Measurements from ENCODE around the gene ASMTL.

Gene ASMTL

GRCh38 chrX:1391370-1391706 lies 61.4 kb downstream of the ASMTL start:
- ATAC-seq (ENCODE audit: insufficient read depth, low read depth) (no peak), DNase-seq (no peak)
- H4K20me1 ChIP-seq (ENCODE audit: insufficient read depth, low read length), result peaks cover 75% of the 10 kb centered on the region
- H3K27ac ChIP-seq (ENCODE audit: low read length), result peak overlapping the region; percentile 98
- no peaks in the 10 kb centered on the region for H3K9me3 ChIP-seq (ENCODE audit: insufficient read depth, low read length, severe bottlenecking)
- H3K79me2 ChIP-seq (ENCODE audit: insufficient read depth, low read length), result peaks cover 94% of the 10 kb centered on the region
- TF ChIP-seq EZH2 (IDR thresholded peaks at IDR 0.05; ENCODE audit: borderline replicate concordance, low read depth, low read length, severe bottlenecking) (no peak), CTCF (IDR thresholded peaks at IDR 0.05; ENCODE audit: borderline replicate concordance, extremely low read depth, low read length, poor library complexity, severe bottlenecking) (no peak)
- peak overlapping the region; percentile 96 for H3K9ac ChIP-seq (ENCODE audit: low read depth, low read length)
- peak overlapping the region; percentile 65 to 81 for H3K4me3 ChIP-seq (ENCODE audit: low read depth in 1 of 2, low read length in 2 of 2)
- no peak overlapping the region for H2AFZ ChIP-seq (ENCODE audit: low read depth, low read length)
- peaks cover 61% of the 10 kb centered on the region for H3K4me1 ChIP-seq (ENCODE audit: insufficient read depth, low read length)
- H3K27me3 ChIP-seq (ENCODE audit: insufficient read depth, low read length, poor library complexity), result no peaks in the 10 kb centered on the region
- H3K36me3 ChIP-seq (ENCODE audit: insufficient read depth, low read length), result peaks cover 76% of the 10 kb centered on the region
- H3K4me2 ChIP-seq (ENCODE audit: insufficient read depth, low read length), result peak overlapping the region; percentile 94

GRCh38 chrX:1390621-1391369 lies 61.9 kb downstream of the ASMTL start:
- H3K27ac ChIP-seq (ENCODE audit: low read length), result peak overlapping the region; percentile 98
- ATAC-seq (ENCODE audit: insufficient read depth, low read depth) (no peak), DNase-seq (peak; percentile 3)
- H3K9me3 ChIP-seq (ENCODE audit: insufficient read depth, low read length, severe bottlenecking), result no peaks in the 10 kb centered on the region
- TF ChIP-seq CTCF (IDR thresholded peaks at IDR 0.05; ENCODE audit: borderline replicate concordance, extremely low read depth, low read length, poor library complexity, severe bottlenecking) (no peak), EZH2 (IDR thresholded peaks at IDR 0.05; ENCODE audit: borderline replicate concordance, low read depth, low read length, severe bottlenecking) (no peak)
- no peak overlapping the region for H2AFZ ChIP-seq (ENCODE audit: low read depth, low read length)
- peak overlapping the region; percentile 94 for H3K4me2 ChIP-seq (ENCODE audit: insufficient read depth, low read length)
- no peaks in the 10 kb centered on the region for H3K27me3 ChIP-seq (ENCODE audit: insufficient read depth, low read length, poor library complexity)
- H3K9ac ChIP-seq (ENCODE audit: low read depth, low read length), result peak overlapping the region; percentile 96
- H3K4me1 ChIP-seq (ENCODE audit: insufficient read depth, low read length), result peaks cover 59% of the 10 kb centered on the region
- peak overlapping the region; percentile 65 to 81 for H3K4me3 ChIP-seq (ENCODE audit: low read depth in 1 of 2, low read length in 2 of 2)
- peaks cover 75% of the 10 kb centered on the region for H4K20me1 ChIP-seq (ENCODE audit: insufficient read depth, low read length)
- peaks cover 76% of the 10 kb centered on the region for H3K36me3 ChIP-seq (ENCODE audit: insufficient read depth, low read length)
- H3K79me2 ChIP-seq (ENCODE audit: insufficient read depth, low read length), result peaks cover 93% of the 10 kb centered on the region

- no peak overlapping the region for H3K9ac ChIP-seq (ENCODE audit: low read depth, low read length)
- H4K20me1 ChIP-seq (ENCODE audit: insufficient read depth, low read length), result peaks cover 75% of the 10 kb centered on the region
- peak overlapping the region; percentile 94; the same call in 1 of the 2 replicates for H3K4me2 ChIP-seq (ENCODE audit: insufficient read depth, low read length)
- ATAC-seq (ENCODE audit: insufficient read depth, low read depth), result no peak
- peaks cover 50% of the 10 kb centered on the region for H3K4me1 ChIP-seq (ENCODE audit: insufficient read depth, low read length)
- no peaks in the 10 kb centered on the region for H3K27me3 ChIP-seq (ENCODE audit: insufficient read depth, low read length, poor library complexity)
- peak overlapping the region in 1 of 2 experiments; percentile 81; a peak in 1 of 4 replicates for H3K4me3 ChIP-seq (ENCODE audit: low read depth in 1 of 2, low read length in 2 of 2)
- no peaks in the 10 kb centered on the region for H3K9me3 ChIP-seq (ENCODE audit: insufficient read depth, low read length, severe bottlenecking)
- H3K27ac ChIP-seq (ENCODE audit: low read length), result no peak overlapping the region
- no peak for DNase-seq
- TF ChIP-seq CTCF (IDR thresholded peaks at IDR 0.05; ENCODE audit: borderline replicate concordance, extremely low read depth, low read length, poor library complexity, severe bottlenecking) (no peak), EZH2 (IDR thresholded peaks at IDR 0.05; ENCODE audit: borderline replicate concordance, low read depth, low read length, severe bottlenecking) (no peak)
- H3K36me3 ChIP-seq (ENCODE audit: insufficient read depth, low read length), result peaks cover 76% of the 10 kb centered on the region
- H2AFZ ChIP-seq (ENCODE audit: low read depth, low read length), result no peak overlapping the region
- H3K79me2 ChIP-seq (ENCODE audit: insufficient read depth, low read length), result peaks cover 87% of the 10 kb centered on the region
Observed at GRCh38 chrX:1389993-1390285, 62.8 kb downstream of the ASMTL start.

All from DND-41 (cell line).